ENCODE results near the gene UBE2U. TPM values are rescaled to one million over a fixed set of nuclear protein-coding genes. Genes with fewer than 3 reads are reported as not detected.
A peak's percentile ranks its signal among the peaks of the same experiment; 100 is the strongest.

UBE2U gene
- total RNA-seq, 4 donors from 2014 or later = not detected

DNA sequence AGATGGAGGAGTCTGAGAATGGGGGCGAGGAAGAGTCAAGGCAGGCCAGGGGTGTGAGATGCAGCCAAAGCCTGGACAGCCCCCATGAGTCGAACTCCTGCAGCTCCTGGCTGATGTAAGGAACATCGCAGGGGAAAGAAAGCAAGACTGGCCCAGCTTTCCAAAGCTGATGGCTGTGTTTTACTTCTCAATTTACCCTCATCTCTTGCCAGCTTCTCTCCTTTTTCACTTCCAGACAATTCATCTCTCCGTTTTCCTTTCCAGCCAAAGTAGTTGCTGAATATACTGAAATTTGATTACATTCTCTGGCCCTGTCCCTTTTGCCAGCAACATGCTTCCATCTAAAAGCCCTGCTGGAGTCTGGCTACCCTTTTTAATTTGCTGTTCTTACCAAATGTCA is 40.0 kb upstream of the UBE2U start:
- TF ChIP-seq EP300 (IDR thresholded peaks at IDR 0.05) (no peak), POLR2A (IDR thresholded peaks at IDR 0.05) (no peak), CTCF (IDR thresholded peaks at IDR 0.05) (no peak), POLR2AphosphoS5 (IDR thresholded peaks at IDR 0.05) (no peak)
- Histone ChIP-seq H3K4me1 (peaks cover 0 to 37% (median 4%) of the 10 kb centered on the region in 3 donors), H3K27me3 (no peaks in the 10 kb centered on the region), H3K36me3 (no peaks in the 10 kb centered on the region), H3K9me3 (no peaks in the 10 kb centered on the region), H3K27ac (peak overlapping the region in 3 of 4 donors; percentile 2 to 67 (median 20)), H3K4me3 (no peak overlapping the region)
- ATAC-seq = no peak
- WGBS, 2 donors (ENCODE audit: low coverage in 1 of 2) = 51% methylated on average over 4 of the region's 4 CpGs

GRCh38 chr1:64163970-64164369 is 39.5 kb upstream of the UBE2U start:
- peak; percentile 42 for ATAC-seq
- 20 to 35% methylated on average over 1 of the region's 1 CpG for WGBS, 2 donors (ENCODE audit: low coverage in 1 of 2)
- H3K4me3 ChIP-seq = no peak overlapping the region
- peak overlapping the region in 2 of 4 donors; percentile 4 to 67 for H3K27ac ChIP-seq
- TF ChIP-seq CTCF (IDR thresholded peaks at IDR 0.05) (peak; percentile 7 to 44 (median 30)), EP300 (IDR thresholded peaks at IDR 0.05) (no peak), POLR2A (IDR thresholded peaks at IDR 0.05) (no peak), POLR2AphosphoS5 (IDR thresholded peaks at IDR 0.05) (peak; percentile 9)
- H3K4me1 ChIP-seq = peaks cover 0 to 37% (median 4%) of the 10 kb centered on the region in 3 donors
- H3K9me3 ChIP-seq = no peaks in the 10 kb centered on the region
- no peaks in the 10 kb centered on the region for H3K36me3 ChIP-seq
- H3K27me3 ChIP-seq = no peaks in the 10 kb centered on the region

DNA sequence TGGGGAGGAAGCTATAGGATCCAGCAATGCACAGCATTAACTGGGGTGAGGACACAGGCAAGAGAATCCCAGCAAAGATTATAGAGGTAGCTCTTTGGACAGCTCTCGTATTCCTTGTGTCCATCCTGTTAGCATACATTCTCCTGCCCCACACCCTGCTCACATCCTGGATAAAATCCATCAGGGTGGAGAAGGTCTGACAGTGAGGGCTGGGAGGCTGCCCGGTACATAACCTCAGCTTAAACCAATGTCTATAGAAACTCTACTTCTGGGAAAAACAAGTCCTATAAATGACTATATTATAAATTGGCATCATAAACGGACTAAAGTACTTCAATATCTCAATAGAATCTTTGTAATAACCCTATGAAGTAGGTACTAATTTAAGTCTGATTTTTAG is 36.8 kb upstream of the UBE2U start:
- Histone ChIP-seq H3K36me3 (no peaks in the 10 kb centered on the region), H3K4me3 (no peak overlapping the region), H3K27me3 (no peaks in the 10 kb centered on the region), H3K9me3 (no peaks in the 10 kb centered on the region), H3K27ac (no peak overlapping the region), H3K4me1 (peaks cover 0 to 25% (median 0%) of the 10 kb centered on the region in 3 donors)
- WGBS, 2 donors (ENCODE audit: low coverage in 1 of 2) = 84 to 88% methylated on average over 2 to 3 of the region's 3 CpGs
- TF ChIP-seq POLR2AphosphoS5 (IDR thresholded peaks at IDR 0.05) (no peak), CTCF (IDR thresholded peaks at IDR 0.05) (no peak), EP300 (IDR thresholded peaks at IDR 0.05) (no peak), POLR2A (IDR thresholded peaks at IDR 0.05) (no peak)
- ATAC-seq = no peak

- ATAC-seq = no peak
- H3K27ac ChIP-seq = no peak overlapping the region
- H3K36me3 ChIP-seq = no peaks in the 10 kb centered on the region
- no peak overlapping the region for H3K4me3 ChIP-seq
- TF ChIP-seq CTCF (IDR thresholded peaks at IDR 0.05) (no peak), POLR2AphosphoS5 (IDR thresholded peaks at IDR 0.05) (no peak), EP300 (IDR thresholded peaks at IDR 0.05) (no peak)
- peaks cover 0 to 25% (median 0%) of the 10 kb centered on the region in 3 donors for H3K4me1 ChIP-seq
- no peaks in the 10 kb centered on the region for H3K9me3 ChIP-seq
- WGBS, 2 donors (ENCODE audit: low coverage in 1 of 2) = 0 to 56% methylated on average over 1 to 2 of the region's 2 CpGs
- no peaks in the 10 kb centered on the region for H3K27me3 ChIP-seq
Measured at GRCh38 chr1:64167176-64167575, 36.2 kb upstream of the UBE2U start.

- no peaks in the 10 kb centered on the region for H3K27me3 ChIP-seq
- H3K36me3 ChIP-seq = no peaks in the 10 kb centered on the region
- ATAC-seq = no peak
- H3K27ac ChIP-seq = no peak overlapping the region
- TF ChIP-seq CTCF (IDR thresholded peaks at IDR 0.05) (no peak), POLR2AphosphoS5 (IDR thresholded peaks at IDR 0.05) (no peak), POLR2A (IDR thresholded peaks at IDR 0.05) (no peak), EP300 (IDR thresholded peaks at IDR 0.05) (no peak)
- no CpG with 5 or more reads among the region's 1 CpG for WGBS, 2 donors (ENCODE audit: low coverage in 1 of 2)
- peaks cover 0 to 24% (median 0%) of the 10 kb centered on the region in 3 donors for H3K4me1 ChIP-seq
- no peak overlapping the region for H3K4me3 ChIP-seq
- no peaks in the 10 kb centered on the region for H3K9me3 ChIP-seq
Measured at GRCh38 chr1:64171246-64171645, 32.2 kb upstream of the UBE2U start.

Data from gastroesophageal sphincter (tissue), 4 donors.